NCI-H187 treated with DMSO at 0.1 percent for 48 hours (cell line): ENCODE results near the gene CBX6.

Source experiments
- DNase-seq: peaks from one replicate; lab custom pipeline; 2025; lab: John Stamatoyannopoulos, UW

Gene CBX6

DNA sequence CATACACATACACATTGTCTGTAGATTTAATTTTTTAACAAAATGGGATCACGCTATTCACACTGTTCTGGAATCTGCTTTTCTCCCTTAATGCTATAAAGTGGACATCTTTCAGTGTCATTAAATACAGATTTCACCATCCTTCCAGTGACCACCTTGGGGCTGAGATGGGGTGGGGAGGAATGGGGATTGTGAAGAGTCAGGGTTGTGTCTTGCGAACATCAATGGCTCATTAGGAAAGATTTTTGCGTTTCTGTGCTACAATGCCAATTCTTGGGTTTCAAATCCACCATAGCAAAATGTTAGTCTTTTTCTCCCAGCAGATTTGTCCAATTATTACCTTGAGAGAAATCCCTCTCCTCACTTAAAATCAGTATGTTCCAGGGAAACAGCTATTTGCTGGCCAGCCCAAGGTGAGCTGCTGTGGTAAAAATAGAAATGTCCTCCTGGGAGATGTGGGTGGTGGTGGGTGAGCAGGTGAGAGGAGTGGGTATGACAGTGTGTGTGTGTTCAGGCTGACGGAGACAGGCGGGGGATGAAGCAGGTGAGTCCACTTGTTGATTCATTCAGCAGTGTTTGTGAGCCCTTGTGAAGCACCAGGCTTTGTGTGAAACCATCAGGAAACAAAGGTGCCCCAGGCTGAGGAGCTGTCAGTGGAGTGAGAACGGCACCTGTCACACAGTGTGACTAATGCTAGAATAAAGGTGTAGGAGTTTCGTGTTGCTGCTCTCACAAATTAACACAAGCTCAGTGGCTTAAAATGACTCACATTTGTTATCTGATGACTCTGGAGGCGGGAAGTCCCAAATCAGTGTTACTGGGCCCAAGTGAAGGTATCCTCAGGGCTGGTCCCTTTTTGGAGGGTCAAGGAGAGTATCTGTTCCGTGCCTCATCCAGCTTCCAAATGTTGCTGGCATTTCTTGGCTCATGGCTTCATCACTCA is 1.7 kb upstream of the CBX6 start:
- peak; percentile 50 for DNase-seq

- DNase-seq, result no peak
Observed at GRCh38 chr22:38872831-38873248, 824 bp upstream of the CBX6 start.

DNA sequence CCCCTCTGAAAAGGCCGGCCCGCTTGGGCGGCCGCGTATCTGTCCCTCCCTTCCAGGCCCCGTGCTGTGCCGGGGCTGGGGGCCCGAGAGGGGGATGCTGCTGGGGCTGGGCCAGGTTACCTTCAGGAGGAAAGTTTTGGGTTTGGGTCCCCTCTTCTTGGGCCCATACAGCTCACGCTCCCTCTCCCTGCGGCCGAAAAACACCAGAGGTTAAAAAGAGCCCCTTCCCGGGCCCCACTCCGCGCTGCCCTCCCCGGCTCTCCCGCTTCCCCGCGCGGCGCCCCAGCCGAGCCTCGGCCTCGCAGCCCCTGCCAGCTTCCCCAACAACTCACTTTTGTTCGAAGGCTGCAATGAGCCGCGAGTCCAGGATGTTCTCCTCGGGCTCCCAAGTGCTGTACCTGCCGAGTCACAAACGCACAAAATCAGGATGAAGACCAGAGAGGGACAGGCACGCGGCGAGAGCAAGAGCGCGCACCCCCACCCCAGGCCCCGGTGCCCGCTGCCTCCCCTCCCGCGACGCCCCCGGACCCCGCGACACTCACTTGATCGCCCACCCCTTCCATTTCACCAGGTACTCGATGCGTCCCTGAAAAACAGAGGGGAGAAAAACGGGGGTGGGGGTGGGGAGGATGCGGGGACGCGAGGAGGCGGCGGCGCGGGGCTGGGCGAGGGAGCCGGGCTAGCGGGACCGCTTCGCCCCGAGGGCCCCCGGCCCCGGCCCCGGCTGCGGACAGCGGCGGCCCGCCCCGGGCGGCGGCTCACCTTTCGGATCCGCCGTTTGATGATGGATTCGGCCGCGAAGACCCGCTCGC is 450 bp downstream of the CBX6 start:
- no peak for DNase-seq

- DNase-seq, result no peak
Observed at GRCh38 chr22:38870791-38871359, 1.1 kb downstream of the CBX6 start.

DNA sequence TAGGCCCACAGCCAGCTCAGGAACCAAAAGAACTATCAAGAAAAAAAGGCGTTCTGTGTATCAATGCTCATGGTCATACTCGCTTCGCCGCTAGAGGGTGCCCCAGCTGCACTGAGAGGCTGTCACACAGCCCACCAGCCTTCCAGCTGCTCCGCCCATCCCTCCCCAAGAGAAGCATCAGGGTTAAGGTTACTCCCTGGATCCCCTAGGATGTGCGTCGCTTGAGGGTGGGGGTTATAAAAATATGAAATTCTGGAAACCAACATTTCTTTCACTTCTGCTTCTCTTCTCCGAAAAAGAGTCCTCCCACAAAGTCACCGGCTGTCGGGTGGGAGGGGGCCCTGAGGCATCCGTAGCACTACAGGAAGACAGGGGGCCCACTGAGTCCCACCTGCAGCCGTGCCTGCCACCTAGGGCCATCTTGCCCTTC is 1.7 kb downstream of the CBX6 start:
- DNase-seq, result no peak

DNA sequence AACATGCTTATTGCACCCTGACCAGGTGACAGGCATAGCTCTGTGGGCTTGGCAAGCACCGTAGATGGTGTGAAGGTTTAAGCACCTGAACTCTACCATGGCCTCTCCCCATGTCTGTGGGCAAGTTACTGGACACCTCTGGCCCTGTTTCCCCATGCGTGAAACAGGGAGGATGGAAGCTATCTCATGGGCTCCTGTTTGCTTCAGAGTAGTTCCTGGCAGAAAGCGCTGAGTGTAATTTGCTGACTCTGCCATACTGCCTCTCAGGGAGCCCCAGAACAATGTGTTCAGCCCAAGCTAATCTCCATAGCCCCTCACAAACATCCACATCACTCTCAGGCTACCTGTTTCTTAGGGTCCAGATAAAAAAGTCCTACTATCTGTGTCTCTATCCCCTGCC is 2.4 kb downstream of the CBX6 start:
- no peak for DNase-seq

DNA sequence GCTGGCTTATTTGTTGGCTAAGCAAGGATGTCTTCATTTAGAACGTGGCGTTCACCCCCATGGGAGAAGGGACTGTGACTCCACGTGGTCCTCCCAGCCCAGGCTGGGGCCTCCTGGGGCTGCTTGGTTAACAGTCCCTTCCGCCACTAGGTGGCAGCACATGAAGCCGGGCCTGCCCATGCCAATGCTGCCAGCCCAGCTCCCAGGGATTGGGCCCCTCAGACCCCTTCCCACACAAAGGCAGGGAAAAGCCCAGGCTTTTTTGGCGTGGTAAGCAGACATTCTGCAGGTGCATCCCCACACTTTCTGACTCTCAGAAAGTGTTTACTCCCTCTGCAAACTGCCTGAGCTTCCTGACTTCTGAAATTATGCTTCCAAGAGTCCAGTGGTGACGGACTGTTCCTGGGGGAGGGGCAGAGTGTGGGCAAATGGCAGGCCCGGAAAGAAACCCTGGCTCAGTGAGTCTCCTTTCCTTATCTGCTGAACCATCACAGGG is 3.1 kb downstream of the CBX6 start:
- no peak for DNase-seq

DNA sequence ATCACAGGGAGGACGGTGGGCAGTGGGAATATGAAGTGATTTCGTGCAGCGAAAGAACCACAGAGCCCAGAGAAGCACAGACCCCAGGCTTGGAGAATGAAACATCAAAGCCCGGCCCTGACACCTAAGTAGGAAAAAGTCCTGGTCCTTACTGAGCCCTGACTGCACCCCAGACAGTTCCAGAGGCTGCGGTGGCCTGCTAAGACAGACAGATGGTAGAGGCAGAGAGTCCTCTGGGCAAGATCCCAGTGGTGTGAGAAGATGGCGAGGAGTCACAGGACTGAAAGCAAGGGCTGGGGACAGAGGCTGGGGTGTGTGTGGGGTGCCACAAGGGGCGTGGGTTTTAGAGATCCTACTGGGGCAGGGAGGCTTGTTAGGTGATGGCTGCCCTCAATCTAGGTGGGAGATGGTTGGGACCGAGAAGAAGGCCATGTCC is 3.7 kb downstream of the CBX6 start:
- no peak for DNase-seq

GRCh38 chr22:38867471-38868285 is 4.3 kb downstream of the CBX6 start:
- no peak for DNase-seq

DNA sequence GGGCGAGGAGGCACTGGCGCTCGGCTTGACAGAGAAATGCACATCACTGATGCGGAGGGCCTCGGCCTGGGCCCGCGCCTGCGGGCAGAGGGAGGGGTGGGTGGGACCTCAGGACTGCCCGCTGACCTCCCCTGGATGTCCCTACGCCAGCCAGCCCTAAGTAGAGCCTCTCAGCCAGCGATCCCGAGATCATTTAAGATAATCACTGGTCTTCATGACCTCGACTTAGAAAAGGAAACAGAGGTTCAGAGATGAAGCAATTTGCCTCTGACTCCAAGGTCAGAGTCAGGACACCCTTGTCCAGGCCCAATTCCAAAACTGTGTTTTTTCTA is 4.9 kb downstream of the CBX6 start:
- no peak for DNase-seq

DNA sequence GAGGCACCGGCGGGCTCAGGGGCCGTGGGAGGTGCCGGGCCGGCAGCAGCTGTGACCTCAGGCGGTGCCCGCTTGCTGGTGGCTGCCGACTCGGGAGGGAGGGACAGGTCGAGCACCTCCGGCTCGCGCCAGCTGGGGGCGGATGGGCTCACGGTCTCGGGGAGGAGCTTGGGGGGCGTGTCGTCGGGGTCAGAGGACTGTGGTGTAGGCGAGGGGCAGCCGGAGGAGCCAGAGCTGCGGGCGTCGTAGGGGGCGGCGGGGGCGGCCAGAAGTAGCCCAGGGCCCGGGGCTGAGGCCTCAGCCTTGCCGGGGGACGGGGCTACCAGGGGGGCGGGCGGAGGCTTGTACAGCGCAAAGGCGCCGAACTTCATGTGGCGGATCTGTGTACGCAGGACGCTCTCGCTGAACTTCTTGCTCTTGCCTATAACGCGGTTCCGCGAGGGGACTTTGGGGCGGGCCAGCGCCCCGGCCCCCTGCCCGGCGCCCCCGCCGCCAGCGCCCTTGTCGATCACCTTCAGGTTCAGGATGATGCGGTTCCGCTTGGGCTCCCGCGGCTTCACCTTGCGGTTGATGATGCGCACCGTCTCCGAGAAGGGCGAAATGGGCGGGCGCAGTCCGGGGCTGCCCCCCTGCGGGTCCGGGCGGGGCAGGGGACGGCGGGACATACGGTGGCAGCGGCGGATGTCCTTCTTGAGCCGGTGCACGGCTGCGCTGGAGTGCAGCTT is 5.5 kb downstream of the CBX6 start:
- DNase-seq, result no peak

GRCh38 chr22:38866024-38866398 is 6.0 kb downstream of the CBX6 start:
- DNase-seq, result no peak

- no peak for DNase-seq
Observed at GRCh38 chr22:38865201-38866023, 6.6 kb downstream of the CBX6 start.

DNA sequence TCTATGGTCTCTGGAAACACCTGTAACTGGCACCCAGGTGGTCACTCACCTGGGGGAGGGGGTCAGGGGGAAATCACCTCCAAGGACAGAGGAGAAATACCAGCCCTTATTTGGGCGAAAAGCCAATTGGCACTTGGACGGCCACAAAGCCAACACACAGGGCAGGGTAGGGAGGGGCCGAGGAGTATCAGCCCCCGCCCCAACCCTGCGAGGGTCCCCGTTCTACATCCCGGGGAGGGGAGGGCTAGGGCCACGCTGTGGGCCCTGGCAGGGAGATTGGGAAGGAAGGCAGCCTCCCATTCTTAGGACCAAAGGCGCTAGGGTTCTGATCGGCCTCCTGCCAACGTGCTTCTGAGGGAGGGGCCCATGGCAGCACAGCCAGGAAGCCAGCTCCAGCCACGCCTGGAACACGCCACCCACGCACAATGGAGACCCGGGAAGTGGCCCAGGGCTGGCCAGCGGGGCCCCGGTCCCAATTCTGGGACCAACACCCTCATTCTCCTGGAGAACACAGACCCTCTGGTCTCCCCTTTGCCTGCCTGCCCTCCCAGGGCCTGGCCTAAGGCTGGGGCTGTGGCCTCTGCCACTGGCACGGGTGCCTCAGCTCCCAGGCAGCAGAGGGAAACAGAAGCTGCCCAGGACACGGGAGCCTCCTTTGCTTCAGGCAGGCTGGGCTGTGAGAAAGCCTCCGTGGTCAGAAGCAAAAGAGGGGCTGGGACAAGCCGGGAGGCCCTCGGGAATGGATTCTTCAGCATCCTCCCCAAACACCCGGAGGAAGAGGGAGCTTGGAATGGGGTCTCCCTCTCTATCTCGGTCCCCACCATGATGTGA is 7.4 kb downstream of the CBX6 start:
- no peak for DNase-seq

DNA sequence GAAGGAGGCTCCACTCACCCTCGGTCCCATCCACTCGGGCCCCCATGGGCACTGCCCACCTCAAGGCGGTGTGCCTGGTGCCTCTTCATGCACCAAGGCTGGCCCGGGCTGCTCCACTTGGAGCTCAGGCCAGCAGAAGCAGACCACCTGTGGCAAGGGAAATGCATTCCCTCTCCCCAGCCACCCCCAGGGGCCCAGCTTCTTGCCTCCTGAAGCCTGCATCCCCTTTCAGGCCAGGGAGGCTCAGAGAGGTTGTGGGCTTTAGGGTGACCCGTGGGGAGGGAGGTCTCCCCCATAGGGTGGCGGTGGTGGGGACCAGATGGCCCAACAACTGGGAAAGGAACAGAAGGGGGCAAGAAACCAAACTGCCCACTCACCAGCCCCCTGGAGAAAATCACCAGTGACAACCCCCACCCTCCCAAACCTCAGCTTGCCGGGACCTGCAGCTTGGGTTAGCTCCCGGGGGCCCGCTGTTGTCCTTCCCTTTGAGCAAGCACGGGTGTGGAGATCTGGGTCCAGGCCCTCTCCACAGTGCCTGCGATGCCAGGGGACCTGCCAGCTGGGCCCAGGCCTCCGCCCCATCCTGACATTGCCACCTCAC is 8.4 kb downstream of the CBX6 start:
- DNase-seq, result no peak

- no peak for DNase-seq
Observed at GRCh38 chr22:38862375-38863329, 9.4 kb downstream of the CBX6 start.

DNA sequence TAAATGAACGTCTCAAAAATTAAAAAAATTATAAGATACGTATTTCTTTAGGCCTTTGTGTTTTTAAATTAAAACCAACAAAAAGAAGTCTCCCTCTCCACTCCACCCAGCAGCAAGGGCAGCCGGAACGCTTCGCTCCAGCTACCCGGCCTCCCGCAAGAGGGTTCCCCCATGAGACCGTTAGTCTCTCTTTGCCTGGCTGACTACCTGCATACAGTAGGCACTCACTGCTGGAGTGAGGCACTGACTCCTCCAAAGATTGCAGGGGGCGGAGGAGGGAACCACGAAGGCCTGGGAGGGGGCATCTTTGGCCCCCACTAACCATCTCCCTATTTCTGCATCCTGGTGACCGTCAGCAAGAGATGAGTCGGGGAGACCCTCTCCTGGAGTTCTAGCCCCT is 10.1 kb downstream of the CBX6 start:
- DNase-seq, result no peak
